Subcutaneous adipose tissue (tissue), 4 donors: ENCODE results near the gene WNT5A. TPM values are rescaled to one million over a fixed set of nuclear protein-coding genes. Genes with fewer than 3 reads are reported as not detected.

ENCODE experiments used
- total RNA-seq, 4 donors: library from RNA; depleted of rRNA; stranded (reverse); fragments of >200 nt; gene quantifications; one replicate each; pipeline ENCODE4 v1.1.0, GENCODE V29; 2016
- TF ChIP-seq, protein P1 (sequence below): fragments of 450-650 bp; IDR thresholded peaks from one replicate; pipeline ENCODE4 v1.5.1; 2016; ENCODE audit warnings: low read depth, mild to moderate bottlenecking, control low read depth, antibody characterized with exemption, moderate library complexity

The WNT5A gene
- total RNA-seq, 4 donors from 2014 or later: 0.51 to 5.3 (median 1.1) TPM

DNA sequence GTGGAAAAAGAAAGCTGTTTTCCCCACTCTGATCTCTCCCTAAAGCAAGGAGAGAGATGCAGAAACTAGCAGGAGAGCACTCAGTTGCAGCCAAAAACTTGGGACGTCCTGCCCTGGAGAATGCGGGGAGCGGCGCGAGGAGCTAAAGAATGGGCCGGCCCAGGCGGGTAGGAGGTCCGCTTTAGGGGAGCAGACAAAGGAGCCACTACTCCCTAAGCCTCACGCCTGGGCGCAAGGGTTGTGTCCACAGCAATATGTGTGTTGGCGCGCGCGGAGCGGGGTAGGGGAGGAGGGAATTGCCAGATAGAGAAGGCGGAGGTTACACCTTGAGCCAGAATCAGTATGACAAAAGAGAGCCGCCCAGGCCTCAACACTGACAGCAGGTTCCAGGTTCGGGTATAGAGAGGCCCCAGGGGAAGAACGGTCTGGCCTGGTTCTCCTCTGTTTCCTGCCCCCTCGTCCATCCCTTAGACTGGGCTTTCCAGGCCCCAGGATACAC is 2.9 kb downstream of the WNT5A start:
- TF ChIP-seq, protein P1, sequence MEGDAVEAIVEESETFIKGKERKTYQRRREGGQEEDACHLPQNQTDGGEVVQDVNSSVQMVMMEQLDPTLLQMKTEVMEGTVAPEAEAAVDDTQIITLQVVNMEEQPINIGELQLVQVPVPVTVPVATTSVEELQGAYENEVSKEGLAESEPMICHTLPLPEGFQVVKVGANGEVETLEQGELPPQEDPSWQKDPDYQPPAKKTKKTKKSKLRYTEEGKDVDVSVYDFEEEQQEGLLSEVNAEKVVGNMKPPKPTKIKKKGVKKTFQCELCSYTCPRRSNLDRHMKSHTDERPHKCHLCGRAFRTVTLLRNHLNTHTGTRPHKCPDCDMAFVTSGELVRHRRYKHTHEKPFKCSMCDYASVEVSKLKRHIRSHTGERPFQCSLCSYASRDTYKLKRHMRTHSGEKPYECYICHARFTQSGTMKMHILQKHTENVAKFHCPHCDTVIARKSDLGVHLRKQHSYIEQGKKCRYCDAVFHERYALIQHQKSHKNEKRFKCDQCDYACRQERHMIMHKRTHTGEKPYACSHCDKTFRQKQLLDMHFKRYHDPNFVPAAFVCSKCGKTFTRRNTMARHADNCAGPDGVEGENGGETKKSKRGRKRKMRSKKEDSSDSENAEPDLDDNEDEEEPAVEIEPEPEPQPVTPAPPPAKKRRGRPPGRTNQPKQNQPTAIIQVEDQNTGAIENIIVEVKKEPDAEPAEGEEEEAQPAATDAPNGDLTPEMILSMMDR: no peak

DNA sequence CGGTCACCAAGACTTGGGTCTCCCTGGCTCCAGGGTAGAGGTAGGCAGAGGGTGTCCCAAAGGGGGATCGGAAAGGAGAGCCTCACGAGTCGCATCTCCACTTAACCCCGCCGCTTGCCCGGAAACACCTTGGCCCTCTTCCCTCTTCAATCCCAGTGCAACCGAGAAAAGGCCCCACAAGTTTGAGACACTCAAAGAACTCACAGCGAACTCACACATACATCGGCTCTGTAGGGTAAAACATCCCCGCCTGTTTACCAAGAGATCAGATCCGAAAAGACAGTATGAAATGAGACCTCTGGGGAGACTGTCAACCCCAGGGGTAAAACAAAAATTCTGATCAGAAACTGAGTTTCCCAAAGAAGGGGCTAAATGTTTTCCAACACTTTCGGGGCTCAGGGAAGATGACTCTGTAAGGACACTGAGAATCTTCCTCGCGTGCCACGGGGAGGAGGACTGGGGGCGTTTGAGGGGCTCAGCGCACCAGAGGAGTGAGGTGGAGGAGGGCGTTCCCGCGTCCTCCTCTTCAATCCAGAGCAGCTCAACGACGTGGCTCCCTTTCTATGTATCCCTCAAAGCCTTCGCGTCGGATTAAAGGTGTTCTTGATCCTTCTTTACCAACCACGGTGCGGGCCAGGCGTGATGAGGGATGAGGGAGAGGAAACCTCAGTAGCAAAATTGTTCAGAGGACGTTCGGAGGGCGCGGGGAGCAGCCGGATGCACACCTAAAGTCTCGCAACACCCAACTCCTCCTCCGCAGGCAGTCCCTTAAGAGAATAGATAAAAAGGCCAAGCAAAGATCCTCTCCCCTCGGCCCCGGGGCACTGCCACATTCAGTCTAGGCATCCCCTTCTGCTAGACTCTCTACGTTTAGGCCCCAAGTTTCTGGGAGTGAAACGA is 3.7 kb downstream of the WNT5A start:
- TF ChIP-seq, protein P1: no peak

DNA sequence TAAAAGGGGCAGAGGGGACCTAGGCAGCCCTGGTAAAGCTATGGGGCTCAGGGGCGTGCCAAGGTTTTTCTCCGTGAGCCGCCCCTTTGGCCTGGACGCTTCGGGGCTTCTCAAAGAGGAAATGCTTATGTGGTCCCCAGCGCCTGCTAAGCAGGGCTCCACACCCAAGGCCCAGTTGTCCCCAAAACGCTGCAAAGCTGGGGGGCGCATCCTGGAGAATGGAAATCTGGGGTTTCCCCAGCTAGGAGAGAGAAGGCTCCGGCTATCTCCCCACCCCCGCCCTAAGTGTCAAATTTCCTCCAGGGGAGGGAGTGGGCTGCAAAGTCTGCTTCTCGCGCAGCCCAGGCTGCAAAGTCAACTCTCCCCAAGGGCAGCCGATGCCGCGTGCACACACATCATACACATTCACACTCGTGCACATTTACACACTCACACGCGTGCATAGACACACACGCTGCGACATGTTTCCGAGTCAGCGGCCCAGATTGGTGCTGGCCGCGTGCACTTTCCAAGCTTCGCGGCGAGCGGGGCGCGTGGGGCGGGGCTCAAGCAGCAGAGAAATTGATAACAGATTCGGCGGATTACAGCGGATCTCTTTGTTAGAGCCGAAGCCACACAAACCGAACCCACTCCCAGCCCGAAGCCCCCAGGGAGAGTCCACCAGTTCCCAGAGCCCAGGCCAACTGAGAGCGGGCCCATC is 4.5 kb downstream of the WNT5A start:
- TF ChIP-seq, protein P1: no peak

DNA sequence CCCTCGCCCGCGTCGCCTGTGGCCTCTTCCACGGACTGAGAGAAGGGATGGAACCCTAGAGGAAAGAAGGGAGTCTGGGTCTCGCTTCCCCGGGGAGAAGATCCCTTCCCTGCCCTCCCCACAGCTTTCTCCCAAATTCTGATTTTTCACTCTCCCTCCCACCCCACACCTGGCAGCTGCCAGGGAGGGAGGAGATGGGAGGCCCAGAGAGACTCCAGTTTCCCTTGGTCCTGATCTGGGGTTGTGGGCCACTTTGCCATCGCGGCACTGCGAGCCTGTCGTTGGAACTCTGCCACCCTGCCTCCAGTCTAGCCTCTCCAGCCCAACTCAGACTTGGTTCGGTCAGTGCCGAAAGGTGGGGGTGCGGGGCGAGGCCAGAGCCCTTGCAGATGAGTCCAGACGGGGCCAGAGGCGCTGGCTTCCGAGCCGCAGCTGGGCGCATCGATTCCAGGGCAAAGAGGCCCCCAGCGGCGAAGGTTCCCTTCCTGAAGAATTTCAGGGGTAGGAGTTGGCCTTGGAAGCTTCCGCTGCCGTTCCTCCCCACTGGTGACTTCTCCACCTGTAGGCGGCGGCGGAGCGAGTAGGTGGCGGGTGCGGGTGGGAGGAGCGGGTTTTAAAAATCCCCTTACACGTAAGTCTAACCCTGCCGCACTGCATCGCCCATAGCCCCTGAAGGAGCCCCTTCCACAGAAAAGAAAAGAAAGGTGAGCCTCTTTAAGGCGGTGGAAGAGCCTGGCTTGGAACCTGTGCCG is 5.2 kb downstream of the WNT5A start:
- TF ChIP-seq, protein P1: no peak

DNA sequence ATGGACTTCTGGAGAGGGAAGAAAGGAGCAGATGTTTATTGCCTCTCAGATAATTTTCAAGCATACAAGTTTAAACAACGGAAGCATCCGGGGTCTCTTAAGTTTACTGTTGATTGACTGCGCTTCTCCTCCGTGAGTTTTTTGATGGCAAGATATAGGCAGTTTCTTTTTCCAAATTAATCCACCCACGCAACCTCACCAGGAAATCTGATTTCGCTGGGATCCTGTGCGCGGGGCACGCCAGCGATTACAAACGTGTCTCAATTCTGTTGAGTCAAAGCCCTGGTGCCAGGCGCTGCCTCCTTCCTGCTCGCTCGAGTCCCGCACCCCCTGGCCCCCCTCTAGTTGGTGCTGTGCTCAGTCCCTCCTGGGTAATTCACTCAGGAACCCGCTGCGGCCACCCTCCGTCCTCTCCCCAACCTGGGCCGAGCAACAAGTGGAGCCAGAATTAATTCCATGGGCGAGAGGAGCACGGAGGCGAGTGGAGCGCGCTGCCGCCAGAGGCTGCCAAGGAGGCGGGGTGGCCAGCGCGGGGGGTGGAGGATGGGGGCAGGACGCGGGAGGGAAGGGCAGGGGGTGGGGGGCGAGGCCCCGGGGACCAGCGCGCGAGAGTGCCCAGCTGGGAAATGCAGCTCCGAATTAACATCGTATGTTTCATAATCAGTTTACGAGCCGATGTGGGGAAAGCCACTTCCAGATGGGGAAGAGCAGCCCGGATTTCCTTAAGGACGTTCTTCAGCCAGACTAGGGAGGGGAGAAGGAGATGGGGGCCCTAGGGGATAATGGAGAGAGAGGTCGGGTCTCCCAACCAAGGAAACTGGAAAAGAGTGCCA is 6.0 kb downstream of the WNT5A start:
- TF ChIP-seq, protein P1: no peak

DNA sequence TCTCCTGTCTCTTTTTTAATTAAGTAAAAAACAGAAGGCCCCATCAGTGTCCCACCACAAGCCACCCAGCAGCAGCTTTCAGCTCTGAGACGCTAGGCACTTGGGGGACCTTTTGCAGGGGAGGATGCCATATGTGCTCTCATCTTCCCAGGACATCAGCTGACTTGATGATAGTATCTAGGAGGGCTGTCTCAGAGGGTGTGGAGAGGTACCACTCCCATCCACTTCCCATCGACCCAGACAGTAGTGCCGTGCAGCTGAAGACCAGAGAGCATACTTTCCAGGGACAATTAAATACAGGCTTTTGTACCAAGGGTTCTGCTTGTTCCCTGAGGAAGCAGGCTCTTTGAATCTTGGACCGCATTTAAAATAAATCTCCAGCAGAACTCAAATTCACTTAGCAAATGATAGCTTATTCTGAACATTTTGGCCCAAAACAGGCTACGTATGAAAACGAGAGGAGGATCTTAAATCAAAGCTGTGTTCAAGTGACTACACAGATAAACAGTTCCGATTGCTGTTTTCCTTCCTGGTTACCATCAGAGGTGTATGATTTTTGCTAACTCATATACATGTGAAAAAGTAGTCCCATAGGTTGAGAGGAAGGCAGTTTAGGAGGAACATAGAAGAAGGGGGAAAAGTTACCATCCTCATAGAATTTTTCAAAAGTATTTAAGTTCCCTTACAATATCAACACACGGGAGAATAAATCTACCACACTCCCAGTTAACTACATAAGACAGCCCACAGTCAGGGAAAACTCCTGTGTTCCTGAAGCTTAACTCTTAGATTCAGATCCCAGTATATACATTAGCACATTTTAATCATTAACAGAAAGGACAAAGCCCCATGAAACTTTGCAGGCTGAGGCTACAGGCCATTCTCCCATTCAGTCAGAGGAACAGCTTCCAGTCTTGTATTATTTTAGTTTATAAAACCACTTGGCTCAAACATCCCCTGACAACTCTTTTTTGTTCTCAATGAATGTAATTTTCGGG is 9.5 kb downstream of the WNT5A start:
- TF ChIP-seq, protein P1: no peak
